Gastroesophageal sphincter (tissue), 4 donors: ENCODE data around the gene CFAP100. TPM values are rescaled to one million over a fixed set of nuclear protein-coding genes. Genes with fewer than 3 reads are reported as not detected.
A peak's percentile ranks its signal among the peaks of the same experiment; 100 is the strongest.

Experiments
- ATAC-seq: fragments of 150-250 bp; one replicate; pipeline ENCODE4 v1.9.1; 2016; ENCODE audit warnings: mild to moderate bottlenecking, moderate library complexity
- H3K27ac ChIP-seq, 4 donors: fragments of 200-600 bp; sonication (generic) in 3 of 4; 1 replicate in 3 of 4; 2 replicates in 1 of 4; pipeline ENCODE4 v1.5.1; 2016 to 2019
- H3K27me3 ChIP-seq: fragments of 200-600 bp; sonication (generic); one replicate; pipeline ENCODE4 v1.5.1; 2019
- H3K36me3 ChIP-seq, 2 donors: fragments of 200-600 bp; sonication (generic); one replicate each; pipeline ENCODE4 v1.5.1; 2019; ENCODE audit warnings: control low read depth in 1 of 2
- H3K4me1 ChIP-seq, 3 donors: fragments of 200-600 bp; sonication (generic); 1 replicate in 2 of 3; 2 replicates in 1 of 3; pipeline ENCODE4 v1.5.1; 2016 to 2019; ENCODE audit warnings: control low read depth in 2 of 3
- H3K4me3 ChIP-seq, 2 donors: fragments of 200-600 bp; sonication (generic); one replicate each; pipeline ENCODE4 v1.5.1; 2019; ENCODE audit warnings: mild to moderate bottlenecking in 1 of 2, moderate library complexity in 1 of 2
- H3K9me3 ChIP-seq, 3 donors: fragments of 200-600 bp; sonication (generic); one replicate each; pipeline ENCODE4 v1.5.1; 2017 to 2019; ENCODE audit warnings: control low read depth in 2 of 3
- EP300 ChIP-seq: sonication (generic); formaldehyde crosslinking; IDR thresholded peaks from one replicate; pipeline ENCODE4 v1.6.1; 2017; ENCODE audit warnings: antibody characterized with exemption, mild to moderate bottlenecking
- POLR2A ChIP-seq, 2 donors: fragments of 450-650 bp; IDR thresholded peaks; one replicate each; pipeline ENCODE4 v1.6.1; 2017; ENCODE audit warnings: antibody characterized with exemption in 2 of 2, mild to moderate bottlenecking in 2 of 2, moderate library complexity in 1 of 2
- POLR2AphosphoS5 ChIP-seq: sonication (generic); formaldehyde crosslinking; IDR thresholded peaks from one replicate; pipeline ENCODE4 v1.6.1; 2017; ENCODE audit warnings: antibody characterized with exemption
- WGBS, 2 donors: methylation state at CpG; one replicate each; pipeline ENCODE4 v1.1.5; 2018; ENCODE audit warnings: low coverage in 1 of 2; 5-methylcytosine and 5-hydroxymethylcytosine counted together
- total RNA-seq, 4 donors: library from RNA; depleted of rRNA; stranded (reverse); fragments of >200 nt; gene quantifications; one replicate each; pipeline ENCODE4 v1.1.0, GENCODE V29; 2016
- TF ChIP-seq, protein P1 (sequence below), 4 experiments: fragments of 200-600 bp in 2 of 4; fragments of 450-650 bp in 2 of 4; sonication (generic) in 1 of 4; IDR thresholded peaks; one replicate each; pipeline ENCODE4 v1.5.1; 2017 to 2019; ENCODE audit warnings: antibody characterized with exemption in 4 of 4, mild to moderate bottlenecking in 2 of 4, moderate library complexity in 2 of 4

CFAP100 gene
- total RNA-seq, 4 donors from 2014 or later, result not detected

DNA sequence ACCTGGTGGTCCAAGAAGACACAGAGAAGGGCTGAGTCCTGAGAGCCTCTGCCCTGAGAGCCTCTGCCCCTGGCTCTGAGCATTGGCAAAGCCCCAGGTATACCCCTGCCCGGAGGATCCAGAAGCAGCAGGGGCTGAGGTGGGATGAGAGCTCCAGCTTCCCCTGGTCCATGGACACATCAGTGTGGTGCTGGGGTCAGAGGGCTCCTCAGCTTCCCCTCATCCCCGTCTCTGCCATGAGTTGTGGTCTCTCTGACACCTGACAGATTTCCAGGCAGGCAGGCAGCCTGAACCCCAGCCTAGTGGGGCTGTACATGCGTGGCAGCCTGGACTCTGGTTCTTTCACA is 34.0 kb upstream of the CFAP100 start:
- H3K27ac ChIP-seq, result no peak overlapping the region
- no peak for ATAC-seq
- no CpG with 5 or more reads among the region's 3 CpGs for WGBS, 2 donors
- peaks cover 15% of the 10 kb centered on the region for H3K27me3 ChIP-seq
- H3K36me3 ChIP-seq, result no peaks in the 10 kb centered on the region
- H3K9me3 ChIP-seq, result no peaks in the 10 kb centered on the region
- TF ChIP-seq POLR2AphosphoS5 (no peak), POLR2A (IDR thresholded peaks at IDR 0.05) (no peak), EP300 (no peak)
- TF ChIP-seq, protein P1, sequence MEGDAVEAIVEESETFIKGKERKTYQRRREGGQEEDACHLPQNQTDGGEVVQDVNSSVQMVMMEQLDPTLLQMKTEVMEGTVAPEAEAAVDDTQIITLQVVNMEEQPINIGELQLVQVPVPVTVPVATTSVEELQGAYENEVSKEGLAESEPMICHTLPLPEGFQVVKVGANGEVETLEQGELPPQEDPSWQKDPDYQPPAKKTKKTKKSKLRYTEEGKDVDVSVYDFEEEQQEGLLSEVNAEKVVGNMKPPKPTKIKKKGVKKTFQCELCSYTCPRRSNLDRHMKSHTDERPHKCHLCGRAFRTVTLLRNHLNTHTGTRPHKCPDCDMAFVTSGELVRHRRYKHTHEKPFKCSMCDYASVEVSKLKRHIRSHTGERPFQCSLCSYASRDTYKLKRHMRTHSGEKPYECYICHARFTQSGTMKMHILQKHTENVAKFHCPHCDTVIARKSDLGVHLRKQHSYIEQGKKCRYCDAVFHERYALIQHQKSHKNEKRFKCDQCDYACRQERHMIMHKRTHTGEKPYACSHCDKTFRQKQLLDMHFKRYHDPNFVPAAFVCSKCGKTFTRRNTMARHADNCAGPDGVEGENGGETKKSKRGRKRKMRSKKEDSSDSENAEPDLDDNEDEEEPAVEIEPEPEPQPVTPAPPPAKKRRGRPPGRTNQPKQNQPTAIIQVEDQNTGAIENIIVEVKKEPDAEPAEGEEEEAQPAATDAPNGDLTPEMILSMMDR (IDR thresholded peaks at IDR 0.05), result no peak
- H3K4me1 ChIP-seq, result peaks cover 0 to 11% (median 2%) of the 10 kb centered on the region in 3 donors
- H3K4me3 ChIP-seq, result no peak overlapping the region

DNA sequence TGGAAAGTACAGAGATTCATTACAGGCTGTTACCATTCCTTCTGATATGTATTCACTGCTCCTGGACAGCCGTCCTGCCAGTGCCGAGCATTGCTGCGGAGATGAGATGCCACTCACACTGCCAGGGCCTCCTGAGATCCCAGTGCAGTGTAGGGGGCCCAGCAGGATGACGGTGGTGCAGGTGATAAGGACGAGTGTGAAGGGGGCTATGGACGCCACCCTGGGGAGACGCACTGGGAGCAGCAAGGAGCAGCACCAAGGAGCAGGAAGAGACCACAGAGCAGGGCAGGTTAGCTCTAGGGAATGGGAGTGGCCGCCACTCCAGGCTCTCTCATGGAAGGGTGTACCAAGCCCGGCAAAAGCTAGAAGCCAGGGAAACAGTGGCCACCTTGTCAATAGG is 33.5 kb upstream of the CFAP100 start:
- no peak for ATAC-seq
- Histone ChIP-seq H3K27ac (no peak overlapping the region), H3K4me3 (no peak overlapping the region), H3K36me3 (no peaks in the 10 kb centered on the region), H3K27me3 (peaks cover 15% of the 10 kb centered on the region), H3K9me3 (no peaks in the 10 kb centered on the region), H3K4me1 (peaks cover 0 to 11% (median 2%) of the 10 kb centered on the region in 3 donors)
- WGBS, 2 donors, result 78% methylated on average over 5 of the region's 9 CpGs; no CpG with 5 or more reads in 1 of the 2 donors
- TF ChIP-seq POLR2AphosphoS5, result no peak

DNA sequence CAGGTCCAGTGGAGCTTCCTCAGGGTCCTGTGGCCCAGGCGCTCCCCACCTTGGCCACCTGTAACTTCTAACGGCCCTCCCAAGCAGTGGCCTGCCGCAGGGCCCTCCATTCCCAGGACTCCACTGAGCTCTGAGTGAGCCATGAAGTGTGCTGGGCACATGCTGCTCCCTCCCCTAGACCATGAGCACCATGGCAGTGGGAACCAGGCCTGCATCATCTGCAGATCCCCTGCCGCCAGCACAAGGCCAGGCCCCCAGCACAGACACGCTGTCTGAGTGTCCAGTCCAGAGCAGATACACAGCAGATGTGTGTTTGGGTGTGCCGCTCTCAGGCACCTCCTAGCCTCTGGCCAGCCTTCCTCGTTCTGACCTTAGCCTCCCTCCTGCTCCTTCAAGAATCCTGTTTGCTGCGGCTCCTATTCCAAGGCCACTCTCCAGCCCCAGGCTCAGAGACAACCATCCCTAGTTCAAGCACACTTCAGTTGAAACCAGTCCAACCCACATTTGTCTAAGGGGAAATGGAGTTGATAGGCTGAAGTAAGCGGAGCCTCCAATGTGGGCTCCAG is 30.5 kb upstream of the CFAP100 start:
- Histone ChIP-seq H3K36me3 (no peaks in the 10 kb centered on the region), H3K9me3 (no peaks in the 10 kb centered on the region), H3K4me1 (no peaks in the 10 kb centered on the region), H3K4me3 (no peak overlapping the region), H3K27ac (no peak overlapping the region), H3K27me3 (peaks cover 15% of the 10 kb centered on the region)
- no peak for ATAC-seq
- TF ChIP-seq EP300 (no peak), POLR2AphosphoS5 (no peak), POLR2A (IDR thresholded peaks at IDR 0.05) (no peak)
- TF ChIP-seq, protein P1 (IDR thresholded peaks at IDR 0.05), result no peak
- WGBS, 2 donors, result 100% methylated on average over 1 of the region's 9 CpGs; no CpG with 5 or more reads in 1 of the 2 donors

DNA sequence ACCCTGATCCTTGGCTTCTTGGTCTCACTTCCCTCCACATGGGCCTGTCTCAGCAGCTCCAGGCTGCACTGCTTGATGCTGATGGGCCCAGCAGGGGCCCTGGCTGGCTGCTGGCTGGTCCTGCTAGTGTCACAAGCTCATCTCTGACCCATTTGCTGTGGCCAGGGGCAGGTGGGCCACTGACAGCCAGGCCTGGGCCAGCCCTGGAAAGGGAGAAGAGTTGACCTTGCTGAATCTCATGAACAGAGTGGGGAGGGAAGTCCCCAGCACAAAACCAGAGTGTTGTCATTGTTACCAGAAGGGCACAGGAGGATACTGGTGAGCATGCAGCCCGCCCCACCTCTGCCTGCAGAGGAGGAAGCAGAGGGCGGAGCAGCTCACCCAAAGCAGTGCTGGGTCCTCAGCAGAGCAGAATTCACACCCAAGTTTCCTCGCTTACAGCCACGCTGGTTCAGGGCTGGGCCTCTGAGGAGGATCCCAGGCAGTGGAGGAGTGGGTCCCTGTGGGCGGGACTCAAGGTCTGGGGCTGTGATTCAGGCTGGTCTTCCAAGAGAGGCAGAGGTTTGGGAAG is 29.9 kb upstream of the CFAP100 start:
- Histone ChIP-seq H3K4me1 (no peaks in the 10 kb centered on the region), H3K4me3 (no peak overlapping the region), H3K27ac (no peak overlapping the region), H3K36me3 (no peaks in the 10 kb centered on the region), H3K27me3 (peaks cover 13% of the 10 kb centered on the region), H3K9me3 (no peaks in the 10 kb centered on the region)
- WGBS, 2 donors, result no CpG with 5 or more reads among the region's 5 CpGs
- no peak for ATAC-seq
- no peak for TF ChIP-seq POLR2A (IDR thresholded peaks at IDR 0.05)
- no peak for TF ChIP-seq POLR2AphosphoS5
- TF ChIP-seq, protein P1 (IDR thresholded peaks at IDR 0.05), result no peak
- no peak for TF ChIP-seq EP300

DNA sequence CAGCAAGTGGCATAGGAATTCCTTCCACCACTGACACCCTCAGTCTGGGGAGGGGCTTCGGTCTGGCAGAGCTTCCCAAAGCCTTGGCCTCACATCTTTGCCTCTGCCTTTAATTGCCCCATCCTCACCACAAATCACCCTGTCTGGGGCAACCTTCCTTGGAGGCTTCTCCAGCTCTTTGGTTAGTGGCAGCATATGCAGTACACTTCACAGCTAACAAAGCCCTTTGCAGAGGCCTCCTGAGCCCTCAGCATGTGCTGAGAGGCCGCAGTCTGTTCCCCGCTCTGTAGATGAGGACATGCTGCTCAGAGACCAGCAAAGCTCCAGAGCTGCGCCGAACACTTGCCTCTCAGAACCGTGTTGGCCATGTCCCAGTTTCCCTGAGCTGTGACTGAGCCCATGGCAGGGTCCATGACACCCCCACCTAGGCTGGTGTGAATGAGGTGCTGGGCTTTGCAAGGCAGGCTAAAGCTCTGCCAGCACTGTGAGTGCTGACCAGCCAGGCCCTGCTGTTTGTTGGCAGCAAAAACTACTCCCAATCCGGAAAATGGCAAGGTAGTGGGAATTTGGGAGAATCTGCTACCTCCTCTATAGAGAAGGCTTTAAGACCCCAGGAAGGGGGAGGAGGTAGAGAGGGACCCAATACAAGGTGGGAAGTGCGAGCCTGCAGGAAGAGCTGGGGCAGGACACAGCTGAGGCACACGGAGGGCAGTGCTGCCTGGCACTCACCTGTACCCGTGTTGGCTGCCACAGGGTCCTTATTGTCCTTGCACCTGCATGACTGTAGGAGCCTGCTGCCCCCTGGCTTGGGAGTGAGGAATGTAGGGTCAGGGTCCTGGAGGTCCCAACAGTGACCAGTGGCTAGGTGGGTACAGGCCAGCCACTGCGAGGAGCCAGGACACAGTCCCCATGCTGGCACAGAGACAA is 29.1 kb upstream of the CFAP100 start:
- H3K9me3 ChIP-seq, result no peaks in the 10 kb centered on the region
- 73 to 93% methylated on average over 2 to 3 of the region's 11 CpGs for WGBS, 2 donors
- H3K4me1 ChIP-seq, result no peaks in the 10 kb centered on the region
- ATAC-seq, result no peak
- TF ChIP-seq POLR2A (IDR thresholded peaks at IDR 0.05), result no peak
- TF ChIP-seq, protein P1 (IDR thresholded peaks at IDR 0.05), result peak in 1 of 4 experiments; percentile 7
- no peaks in the 10 kb centered on the region for H3K36me3 ChIP-seq
- H3K27ac ChIP-seq, result no peak overlapping the region
- no peak overlapping the region for H3K4me3 ChIP-seq
- peaks cover 5% of the 10 kb centered on the region for H3K27me3 ChIP-seq
